Measurements from ENCODE around the gene ZC3H8. TPM values are rescaled to one million over a fixed set of nuclear protein-coding genes. Genes with fewer than 3 reads are reported as not detected.

ZC3H8 gene
- total and polyA plus RNA-seq, 2 donors (not counting 1 experiment from before 2014, with no cell fraction given), result 5.5 to 26.0 TPM

- peak; percentile 40 for ATAC-seq (ENCODE audit: low read depth)
These were observed 4.9 kb upstream of the ZC3H8 start for GRCh38 chr2:112259509-112260294.

More at GRCh38 chr2:112259509-112260294, 4.9 kb upstream of the ZC3H8 start:
- no peaks in the 10 kb centered on the region for H3K79me2 ChIP-seq (ENCODE audit: control insufficient read depth, insufficient read depth, low read length)
- H3K36me3 ChIP-seq (replicated peaks in 1 of 2; ENCODE audit: control extremely low read depth in 1 of 2, control insufficient read depth in 1 of 2, extremely low read depth in 1 of 2, insufficient read depth in 2 of 2, low read length in 1 of 2), result no peaks in the 10 kb centered on the region
- ChIA-PET POLR2A (interaction anchor here (0.6 to 1.3 kb wide), 3 partner anchors 11 to 30 kb away, joined by 3 to 5 read pairs (median 4); partner anchors contain the start of gene ZC3H6), CTCF (interaction anchor here (0.8 to 3.6 kb wide), 16 partner anchors 9 to 324 kb away, joined by 3 to 22 read pairs (median 4); no protein-coding TSS in a partner anchor)
- no peaks in the 10 kb centered on the region for H3K27me3 Mint-ChIP-seq
- H3K4me3 ChIP-seq (ENCODE audit: control extremely low read depth in 1 of 5, extremely low read depth in 1 of 5, insufficient read depth in 1 of 5, low read depth in 2 of 5, low read length in 4 of 5), result peak overlapping the region in 3 of 5 experiments; percentile 8 to 29 (median 12)
- H2AFZ ChIP-seq (ENCODE audit: insufficient read depth, low read depth, low read length, poor library complexity, severe bottlenecking), result peak overlapping the region; percentile 87
- peak overlapping the region; percentile 64 for H3K4me2 ChIP-seq (replicated peaks; ENCODE audit: low read depth, low read length, poor library complexity, severe bottlenecking)
- peak; percentile 87 for DNase-seq
- peaks cover 0 to 4% (median 4%) of the 10 kb centered on the region in 3 donors for H3K9me3 ChIP-seq (ENCODE audit: control extremely low read depth in 1 of 3, control insufficient read depth in 2 of 3, insufficient read depth in 1 of 3, low read length in 2 of 3)
- TF ChIP-seq CTCF (IDR thresholded peaks at IDR 0.05) (peak; percentile 97), EZH2 (IDR thresholded peaks at IDR 0.05; ENCODE audit: borderline replicate concordance, insufficient read depth, low read depth, low read length, poor library complexity, severe bottlenecking) (no peak)
- H3K27ac ChIP-seq (ENCODE audit: low read length in 2 of 2), result no peak overlapping the region
- intact Hi-C loops (cut with micrococcal nuclease), result loop anchor here (2.0 to 10.0 kb wide), 4 partner anchors 135 to 372 kb away; partner anchors contain the start of genes CHCHD5 and RGPD8
- H3K27me3 ChIP-seq (replicated peaks in 1 of 4; ENCODE audit: control extremely low read depth in 1 of 4, control insufficient read depth in 3 of 4, insufficient read depth in 4 of 4, low read length in 3 of 4), result no peaks in the 10 kb centered on the region
- H3K4me3 Mint-ChIP-seq, result peak overlapping the region; percentile 70
- WGBS (ENCODE audit: insufficient coverage), result 27% methylated on average over 11 of the region's 15 CpGs
- no peaks in the 10 kb centered on the region for H3K9me3 Mint-ChIP-seq (ENCODE audit: insufficient read depth)
- peak overlapping the region; percentile 67 for H3K27ac Mint-ChIP-seq
- H4K20me1 ChIP-seq (ENCODE audit: control insufficient read depth, insufficient read depth, low read length, poor library complexity, severe bottlenecking), result no peaks in the 10 kb centered on the region
- peak overlapping the region; percentile 42 for H3K9ac ChIP-seq (ENCODE audit: low read length)
- H3K4me1 Mint-ChIP-seq, result peaks cover 11% of the 10 kb centered on the region
- H3K4me1 ChIP-seq (ENCODE audit: control insufficient read depth in 2 of 2, insufficient read depth in 2 of 2, low read length in 2 of 2), result peaks cover 5 to 13% of the 10 kb centered on the region in 2 donors

All from B cell (primary cell).